ENCODE measurements around the gene MDP1.
"Not testable (repeated sequence)": the region's sequence is repeated elsewhere in the genome, so short reads cannot be mapped to it uniquely, and the experiment has no call there.

Gene MDP1

GRCh38 chr14:24202538-24202937 lies 13.3 kb downstream of the MDP1 start:
- DNase-seq (ENCODE audit: extremely low read depth in 1 of 2, low read depth in 1 of 2) = not testable (repeated sequence)

GRCh38 chr14:24198814-24199524 lies 16.9 kb downstream of the MDP1 start:
- no peak for DNase-seq (ENCODE audit: extremely low read depth in 1 of 2, low read depth in 1 of 2)

GRCh38 chr14:24197056-24197450 lies 18.8 kb downstream of the MDP1 start:
- no peak for DNase-seq (ENCODE audit: extremely low read depth in 1 of 2, low read depth in 1 of 2)

DNA sequence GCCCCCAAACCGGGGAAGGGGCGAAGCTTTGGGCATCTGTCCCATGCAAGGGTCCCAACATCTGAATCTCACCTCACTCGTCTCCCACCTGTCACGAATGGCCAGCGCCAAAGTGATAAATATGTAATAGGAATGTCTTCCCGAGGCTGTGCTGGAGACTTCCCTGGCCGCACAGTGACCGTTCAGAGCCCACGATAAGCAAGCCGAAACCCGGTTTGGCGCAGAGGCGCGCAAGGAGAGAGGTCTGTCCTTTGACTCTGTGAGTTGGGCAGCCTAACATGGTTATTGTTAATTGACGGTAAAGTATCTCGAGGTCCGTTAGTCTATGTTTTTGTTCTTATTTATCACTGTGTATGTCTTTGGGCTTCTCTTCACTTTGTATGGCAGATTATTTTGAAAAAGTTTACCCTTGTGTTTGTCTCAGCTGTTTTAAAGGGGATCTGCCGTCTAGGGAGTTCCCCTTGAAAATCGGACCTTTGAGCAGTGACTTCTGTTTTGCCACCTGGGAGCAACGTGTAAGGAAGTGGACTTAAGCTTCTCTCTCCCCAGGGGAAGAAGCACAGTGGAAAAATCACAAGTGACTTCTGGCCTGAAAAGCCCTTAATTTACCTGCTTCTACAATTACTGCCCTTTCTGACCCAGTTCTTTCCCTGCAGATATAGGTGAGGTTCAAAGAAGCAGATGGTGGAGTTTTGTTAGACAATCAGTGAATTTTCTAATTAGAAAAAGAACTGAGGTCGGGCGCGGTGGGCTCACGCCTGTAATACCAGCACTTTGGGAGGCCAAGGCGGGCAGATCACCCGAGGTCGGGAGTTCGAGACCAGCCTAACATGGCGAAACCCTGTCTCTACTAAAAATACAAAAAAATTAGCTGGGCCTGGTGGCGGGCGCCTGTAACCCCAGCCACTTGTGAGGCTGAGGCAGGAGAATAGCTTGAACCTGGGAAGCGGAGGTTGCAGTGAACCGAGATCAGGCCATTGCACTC lies 19.5 kb downstream of the MDP1 start:
- DNase-seq (ENCODE audit: extremely low read depth in 1 of 2, low read depth in 1 of 2) = no peak

DNA sequence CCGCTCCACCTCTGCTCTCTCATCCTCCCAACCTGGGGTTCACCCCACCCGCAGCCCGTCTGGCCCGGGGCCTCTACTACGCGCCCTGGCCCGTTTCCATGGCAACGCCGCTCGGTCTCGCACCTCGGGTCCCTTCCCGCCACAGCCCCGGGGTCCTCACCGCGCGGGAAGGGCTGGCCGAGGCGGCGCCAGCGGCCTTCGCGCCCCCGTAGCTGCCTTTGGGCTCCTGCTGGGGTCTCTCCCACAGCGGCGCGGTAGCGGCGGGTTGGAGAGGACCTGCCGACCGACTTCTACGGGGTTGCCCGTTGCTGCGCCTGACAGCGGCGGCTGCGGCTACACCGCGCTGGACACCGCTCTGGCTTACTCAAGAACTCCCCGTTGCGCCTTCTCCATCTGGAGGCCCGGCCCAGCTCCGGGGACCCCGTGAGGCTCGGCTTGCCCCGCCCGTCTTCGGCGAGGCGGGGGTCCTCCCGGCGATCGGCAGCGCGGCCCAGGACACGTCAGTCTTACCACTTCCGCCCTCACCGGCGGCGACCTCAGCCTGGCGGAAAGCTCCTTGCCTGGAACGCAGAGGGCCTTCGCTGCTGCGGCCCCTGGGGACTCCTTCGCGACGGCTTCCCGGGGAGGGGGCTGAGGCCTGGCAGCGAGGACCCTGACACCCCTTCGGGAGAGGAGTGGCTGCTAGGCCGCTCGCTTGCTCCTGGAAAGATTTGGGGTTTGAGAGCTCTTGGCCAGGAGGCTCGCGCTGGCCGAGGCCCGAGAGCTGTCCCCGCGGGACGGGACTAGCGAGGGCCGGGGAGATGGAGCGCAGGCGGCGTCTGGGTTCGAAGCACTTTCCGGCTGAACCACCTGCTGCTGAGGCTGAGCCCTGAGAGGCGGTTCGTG lies 20.4 kb downstream of the MDP1 start, which contains the start of gene TM9SF1:
TSS of gene TM9SF1 (minus strand) at position 256 of the 885 bp plus-strand sequence. CDS start 422 bp downstream, outside the sequence.
- peak; percentile 77 to 78 for DNase-seq (ENCODE audit: extremely low read depth in 1 of 2, low read depth in 1 of 2)

- no peak for DNase-seq (ENCODE audit: extremely low read depth in 1 of 2, low read depth in 1 of 2)
Measured at GRCh38 chr14:24194873-24195185, 21.0 kb downstream of the MDP1 start.

GRCh38 chr14:24194186-24194872 lies 21.5 kb downstream of the MDP1 start:
- DNase-seq (ENCODE audit: extremely low read depth in 1 of 2, low read depth in 1 of 2) = no peak

DNA sequence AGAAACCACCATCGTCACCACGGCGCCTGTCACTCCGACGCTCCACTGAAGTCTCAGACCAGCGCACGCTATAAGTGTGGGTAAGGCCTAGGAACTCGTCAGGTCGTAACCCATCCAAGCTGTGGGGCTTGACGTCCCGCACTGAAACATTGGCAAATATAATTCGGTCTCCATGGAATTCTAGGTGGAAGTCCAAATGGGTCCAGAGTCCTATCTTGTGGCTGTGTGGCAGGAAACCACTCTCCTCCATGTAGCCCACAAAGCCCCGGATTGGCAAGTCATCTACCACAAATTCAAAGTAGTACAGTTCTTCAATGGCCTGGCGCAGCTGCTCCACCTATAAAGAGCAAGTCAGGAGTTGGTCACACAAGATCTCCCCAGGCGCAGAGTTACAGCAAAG lies 22.9 kb downstream of the MDP1 start:
- no peak for DNase-seq (ENCODE audit: extremely low read depth in 1 of 2, low read depth in 1 of 2)

DNA sequence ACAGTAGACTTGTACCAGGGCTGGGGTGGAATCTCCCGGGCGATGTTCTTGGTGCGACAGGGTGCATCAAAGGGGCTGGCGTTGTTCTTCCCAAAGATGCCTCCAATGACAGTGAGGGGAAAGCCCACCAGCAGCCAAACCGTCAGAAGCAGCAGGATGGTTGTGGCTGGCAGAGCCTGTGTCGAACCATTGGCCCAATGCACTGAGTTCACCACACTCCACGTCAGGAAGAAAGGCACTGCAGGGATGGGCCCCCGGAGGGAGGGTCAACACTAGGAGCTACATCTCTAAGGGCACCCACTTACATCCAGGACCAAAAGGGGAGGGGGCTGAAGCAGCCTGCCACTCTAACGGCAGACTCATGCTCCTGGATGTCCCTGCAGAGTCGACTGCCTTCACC lies 25.4 kb downstream of the MDP1 start:
- DNase-seq (ENCODE audit: extremely low read depth in 1 of 2, low read depth in 1 of 2) = no peak

- no peak for DNase-seq (ENCODE audit: extremely low read depth in 1 of 2, low read depth in 1 of 2)
Measured at GRCh38 chr14:24189460-24189859, 26.4 kb downstream of the MDP1 start.

DNA sequence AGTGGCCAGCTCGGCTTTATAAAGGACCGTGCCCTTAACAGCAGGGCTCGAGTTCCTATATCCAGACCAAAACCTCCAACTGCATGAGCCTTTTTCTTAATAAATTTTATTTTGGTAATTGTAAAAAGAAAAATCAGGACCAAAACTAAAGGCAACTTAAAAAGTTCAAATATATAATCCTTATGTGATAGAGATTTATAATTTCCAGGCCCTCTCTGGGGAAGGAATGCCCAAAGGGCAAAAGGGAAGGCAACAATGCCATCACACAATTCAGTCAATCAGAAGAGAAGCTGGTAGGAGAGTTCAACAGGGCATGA lies 26.8 kb downstream of the MDP1 start:
- no peak for DNase-seq (ENCODE audit: extremely low read depth in 1 of 2, low read depth in 1 of 2)

DNA sequence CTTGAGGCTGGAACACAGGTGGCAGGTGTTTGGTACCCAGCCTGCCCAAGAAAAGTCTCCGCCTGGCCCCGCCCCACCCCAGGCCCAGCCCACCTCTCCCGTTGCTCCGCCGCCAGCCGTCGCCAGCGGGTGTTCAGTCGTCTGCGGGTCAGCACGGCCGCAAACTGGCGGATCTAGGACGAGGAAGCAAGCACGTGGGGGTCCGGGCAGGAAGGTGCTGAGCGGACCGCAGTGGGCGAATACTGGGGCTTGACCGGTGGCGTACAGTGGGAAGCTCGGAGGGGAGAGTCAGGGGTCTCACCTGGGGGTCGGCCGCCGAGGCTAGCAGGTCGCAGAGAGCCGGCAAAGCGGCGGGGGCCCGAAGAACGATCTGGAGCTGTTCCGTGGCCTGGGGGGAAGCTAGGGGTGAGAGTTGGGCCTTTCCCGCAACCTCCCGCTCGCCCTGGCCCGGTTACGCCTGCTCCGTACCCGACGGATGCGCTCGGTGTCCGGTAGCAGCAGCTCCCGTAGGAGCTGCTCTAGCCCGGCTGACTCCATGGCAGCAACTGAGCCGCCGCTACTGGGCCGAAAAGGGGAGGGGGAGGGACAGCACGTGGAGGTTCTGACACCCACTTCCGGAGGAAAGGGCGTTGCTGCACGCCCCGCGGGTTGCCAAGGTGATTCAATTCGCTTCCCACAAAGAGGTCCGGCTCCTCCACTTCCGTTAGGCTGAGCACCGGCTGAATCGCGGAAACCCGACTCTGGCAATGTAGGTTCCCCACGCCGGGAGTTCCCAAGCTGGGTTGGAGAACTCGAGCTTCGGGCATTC lies 27.4 kb downstream of the MDP1 start, which contains the start of gene IPO4:
TSS of gene IPO4 (minus strand) at position 566 of the 808 bp plus-strand sequence. CDS start at position 537, 29 bp downstream.
- peak; percentile 85 to 95 for DNase-seq (ENCODE audit: extremely low read depth in 1 of 2, low read depth in 1 of 2)

- DNase-seq (ENCODE audit: extremely low read depth in 1 of 2, low read depth in 1 of 2) = no peak
Measured at GRCh38 chr14:24187539-24187915, 28.3 kb downstream of the MDP1 start.

GRCh38 chr14:24186831-24187538 lies 28.9 kb downstream of the MDP1 start:
- DNase-seq (ENCODE audit: extremely low read depth in 1 of 2, low read depth in 1 of 2) = no peak

DNA sequence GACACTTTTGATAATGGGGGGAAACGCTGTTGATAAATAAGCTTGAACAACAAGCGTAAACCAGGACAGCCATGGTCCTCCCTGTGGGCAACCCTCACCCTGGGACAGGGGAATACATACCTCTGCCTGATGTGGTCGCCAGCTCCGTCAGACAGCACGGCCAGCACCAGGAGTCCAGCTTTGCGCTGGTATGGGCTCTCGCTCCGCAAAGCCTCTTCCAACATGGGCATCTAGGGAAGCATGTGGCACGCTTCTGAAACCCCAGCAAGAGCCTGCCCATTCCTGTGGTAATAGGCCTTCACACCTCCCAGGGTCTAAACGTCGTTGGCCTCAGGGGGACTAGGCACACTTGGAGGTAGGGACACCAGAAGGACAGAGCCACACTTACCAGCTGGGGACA lies 30.1 kb downstream of the MDP1 start:
- DNase-seq (ENCODE audit: extremely low read depth in 1 of 2, low read depth in 1 of 2) = no peak

DNA sequence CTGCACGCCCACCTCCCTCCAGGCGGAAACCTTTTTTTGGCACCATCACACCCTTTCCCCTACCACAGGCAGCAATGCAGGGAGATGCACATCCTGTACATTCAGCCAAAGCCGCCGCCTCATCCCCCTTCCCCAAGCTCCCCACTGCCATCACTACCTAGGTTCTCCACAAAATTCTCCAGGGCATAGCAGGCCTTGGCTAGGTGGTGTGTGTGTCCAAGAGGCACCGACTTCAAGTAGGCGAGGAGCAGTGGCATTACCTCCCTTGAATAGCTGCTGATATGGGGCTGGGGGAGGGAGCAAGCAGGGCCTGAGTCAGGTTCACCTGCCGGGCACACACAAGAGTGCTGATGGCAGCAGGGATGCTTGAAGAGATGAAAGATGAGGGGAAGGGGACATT lies 30.8 kb downstream of the MDP1 start:
- DNase-seq (ENCODE audit: extremely low read depth in 1 of 2, low read depth in 1 of 2) = no peak

DNA sequence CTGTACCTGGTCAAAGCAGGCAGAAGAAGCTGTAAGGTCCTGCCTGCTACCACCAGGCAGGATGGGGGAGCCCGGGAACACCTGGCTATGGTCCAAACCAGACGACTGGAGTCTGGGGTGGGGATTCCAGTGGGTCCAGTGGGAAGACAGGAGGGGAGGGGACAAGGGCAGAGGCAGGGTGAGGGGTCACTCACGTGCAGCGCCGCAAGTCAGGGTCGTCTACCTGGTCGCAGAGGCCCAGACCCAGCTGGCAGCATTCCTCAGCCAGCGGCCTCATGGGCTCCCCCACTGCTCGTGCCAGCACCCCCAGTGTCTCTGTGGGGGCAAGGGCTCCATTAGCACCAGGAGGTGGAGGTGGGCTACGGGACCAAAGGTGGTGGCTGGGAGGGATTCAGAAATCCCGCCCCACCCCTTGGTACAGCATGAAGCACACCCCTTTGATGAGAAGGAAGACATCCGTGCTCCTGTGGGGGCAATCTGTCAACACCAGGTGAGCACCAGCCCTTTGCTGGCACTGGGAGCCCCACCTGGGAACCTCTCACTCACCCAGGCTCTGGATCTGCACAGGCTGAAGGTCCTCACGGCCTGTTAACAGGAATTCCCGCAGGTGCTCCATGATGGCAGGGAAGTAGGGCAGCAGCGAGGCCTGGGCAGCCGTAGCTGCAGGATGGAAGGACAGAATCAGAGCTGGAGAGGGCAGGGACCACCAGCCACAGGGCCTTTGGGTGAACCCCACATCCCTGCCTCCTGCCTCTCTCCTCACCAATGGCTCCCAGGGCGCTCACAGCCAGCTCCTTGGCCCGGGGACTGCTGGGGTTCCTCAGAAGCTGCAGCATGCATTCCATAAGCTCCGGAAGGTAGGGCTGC lies 31.5 kb downstream of the MDP1 start:
- no peak for DNase-seq (ENCODE audit: extremely low read depth in 1 of 2, low read depth in 1 of 2)

DNA sequence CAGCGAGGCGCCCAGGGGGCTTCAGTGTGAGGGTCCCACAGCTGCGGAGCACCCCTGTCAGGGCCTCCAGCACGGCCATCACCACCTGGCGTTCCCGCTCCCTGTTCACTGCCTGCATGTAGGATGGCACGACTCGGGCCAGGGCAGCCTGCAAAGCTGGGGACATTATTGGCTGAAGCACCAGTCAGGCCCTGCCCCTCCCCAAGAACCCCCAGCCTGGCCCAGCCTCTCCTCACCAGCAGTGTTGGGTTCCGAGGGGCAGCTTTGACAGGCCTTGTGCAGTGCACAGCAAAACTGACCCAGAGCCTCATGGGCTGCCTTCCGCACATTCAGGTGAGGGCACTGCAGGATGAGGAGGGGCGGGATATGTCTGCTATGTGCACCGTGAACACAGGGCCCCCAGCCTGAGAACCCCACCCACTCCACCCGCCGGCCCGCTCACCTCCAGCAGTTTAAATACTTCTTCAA lies 32.8 kb downstream of the MDP1 start:
- no peak for DNase-seq (ENCODE audit: extremely low read depth in 1 of 2, low read depth in 1 of 2)
